ENCODE measurements around the gene PLGRKT. TPM values are rescaled to one million over a fixed set of nuclear protein-coding genes. Genes with fewer than 3 reads are reported as not detected.
"Not testable (repeated sequence)": the region's sequence is repeated elsewhere in the genome, so short reads cannot be mapped to it uniquely, and the experiment has no call there.

PLGRKT gene
- total and polyA plus RNA-seq, 11 donors, result 20.8 to 37.2 (median 31.0) TPM

DNA sequence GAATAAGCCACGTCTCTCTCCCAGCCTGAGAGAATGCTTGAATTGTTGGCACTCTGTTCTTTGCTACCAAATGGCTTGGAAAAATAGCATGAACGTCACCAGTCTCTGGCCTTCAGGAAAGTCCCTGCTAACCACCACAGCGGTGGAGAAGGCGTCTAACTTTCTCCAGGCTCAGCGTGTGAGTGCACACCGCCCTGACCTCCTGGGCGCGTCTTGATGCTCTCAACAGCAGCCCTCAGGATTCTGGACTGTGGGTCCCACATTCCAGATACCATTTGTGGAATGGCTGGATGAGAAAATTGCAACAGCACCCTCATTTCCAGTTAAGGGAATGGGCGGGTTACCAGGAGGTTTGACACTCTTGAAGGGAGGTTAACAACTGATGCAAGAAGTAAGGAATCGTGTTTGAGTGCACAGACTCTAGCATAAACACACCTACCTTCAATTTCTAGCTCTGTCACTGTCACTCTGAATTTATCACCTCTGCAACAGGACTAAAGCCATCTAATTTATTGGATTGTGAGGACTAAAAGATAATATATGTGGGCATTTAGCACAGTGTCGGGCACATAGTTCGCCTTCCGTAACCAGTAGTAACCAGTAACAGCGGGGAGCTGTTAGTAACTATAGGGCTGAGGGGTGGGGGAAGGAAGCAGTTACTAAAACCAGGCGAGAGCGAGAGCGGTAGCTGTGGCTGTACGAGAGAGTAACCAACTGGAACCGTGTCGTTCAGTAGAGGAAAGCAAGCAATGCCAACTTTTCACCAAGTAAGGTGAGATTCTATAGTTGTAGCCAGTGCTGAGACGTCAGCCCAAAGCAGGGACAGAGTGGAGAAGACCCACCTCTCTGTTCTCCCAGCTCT lies 807 bp upstream of the PLGRKT start:
- intact Hi-C loops (cut with DNase I), result loop anchor here in 7 of 10 donors (1.0 to 10.0 kb wide), 8 partner anchors 12 to 774 kb away; partner anchors contain the start of genes AK3 (in 1 of the 7), CD274 (in 1 of the 7), JAK2 (in 1 of the 7) and PLPP6 (in 1 of the 7)
- no peaks in the 10 kb centered on the region for H3K27me3 ChIP-seq
- ATAC-seq (peak in 2 of 4 donors; percentile 12 to 22), DNase-seq (no peak)
- TF ChIP-seq POLR2A (IDR thresholded peaks at IDR 0.05), result no peak
- no peak for TF ChIP-seq CTCF (IDR thresholded peaks at IDR 0.05)
- no peaks in the 10 kb centered on the region for H3K9me3 ChIP-seq
- H3K4me3 ChIP-seq, result peak overlapping the region; percentile 20 to 84 (median 75)
- peaks cover 0 to 24% (median 18%) of the 10 kb centered on the region in 12 donors for H3K4me1 ChIP-seq
- H3K27ac ChIP-seq, result peak overlapping the region; percentile 83 to 99 (median 94)
- 71 to 82% (median 73%) methylated on average over 18 to 21 of the region's 21 CpGs for WGBS, 4 donors
- peaks cover 0 to 13% (median 8%) of the 10 kb centered on the region in 9 donors for H3K36me3 ChIP-seq

- intact Hi-C loops (cut with DNase I), result loop anchor here in 7 of 10 donors (5.0 to 10.0 kb wide), 7 partner anchors 156 to 772 kb away; partner anchors contain the start of genes AK3 (in 1 of the 7), JAK2 (in 1 of the 7), PLPP6 (in 1 of the 7) and SPATA6L (in 1 of the 7)
- H3K9me3 ChIP-seq, result no peaks in the 10 kb centered on the region
- DNase-seq (no peak), ATAC-seq (no peak)
- H3K4me3 ChIP-seq, result peak overlapping the region in 8 of 12 donors; percentile 61 to 81 (median 75)
- H3K36me3 ChIP-seq, result peaks cover 0 to 16% (median 9%) of the 10 kb centered on the region in 9 donors
- H3K27ac ChIP-seq, result peak overlapping the region in 8 of 12 donors; percentile 23 to 99 (median 94)
- 84 to 88% (median 85%) methylated on average over 2 of the region's 2 CpGs for WGBS, 4 donors
- TF ChIP-seq CTCF (IDR thresholded peaks at IDR 0.05) (no peak), POLR2A (IDR thresholded peaks at IDR 0.05) (no peak)
- peaks cover 0 to 24% (median 18%) of the 10 kb centered on the region in 12 donors for H3K4me1 ChIP-seq
- no peaks in the 10 kb centered on the region for H3K27me3 ChIP-seq
These were observed 1.3 kb downstream of the PLGRKT start for GRCh38 chr9:5436441-5436840.

DNA sequence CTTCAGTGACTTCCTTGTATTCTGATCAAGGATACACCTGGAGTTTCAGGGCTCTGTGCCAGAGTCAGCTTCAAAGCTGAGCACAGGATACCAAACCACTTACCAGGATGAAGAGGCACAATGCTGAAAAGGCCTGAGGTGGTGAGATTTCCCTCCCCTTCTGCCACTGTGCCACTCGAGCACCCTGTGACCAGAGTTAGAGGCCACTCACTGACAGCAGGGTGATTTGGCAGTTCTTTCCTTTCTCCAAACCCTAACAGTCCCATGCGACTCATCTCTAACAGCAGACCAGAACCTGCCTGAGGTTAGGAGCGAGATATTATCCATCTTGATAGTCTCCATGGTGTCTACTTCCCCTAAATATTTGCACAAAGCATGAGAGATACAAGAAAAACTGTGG lies 1.8 kb downstream of the PLGRKT start:
- Histone ChIP-seq H3K4me1 (peaks cover 0 to 24% (median 18%) of the 10 kb centered on the region in 12 donors), H3K36me3 (peaks cover 0 to 21% (median 12%) of the 10 kb centered on the region in 9 donors), H3K4me3 (no peak overlapping the region), H3K27ac (peak overlapping the region in 2 of 12 donors; percentile 23 to 99), H3K9me3 (no peaks in the 10 kb centered on the region), H3K27me3 (no peaks in the 10 kb centered on the region)
- ATAC-seq (no peak), DNase-seq (no peak)
- TF ChIP-seq CTCF (IDR thresholded peaks at IDR 0.05), result no peak
- no peak for TF ChIP-seq POLR2A (IDR thresholded peaks at IDR 0.05)
- intact Hi-C loops (cut with DNase I), result loop anchor here in 7 of 10 donors (5.0 to 10.0 kb wide), 7 partner anchors 156 to 771 kb away; partner anchors contain the start of genes AK3 (in 1 of the 7), JAK2 (in 1 of the 7), PLPP6 (in 1 of the 7) and SPATA6L (in 1 of the 7)
- WGBS, 4 donors, result 55 to 66% (median 57%) methylated on average over 3 of the region's 3 CpGs

DNA sequence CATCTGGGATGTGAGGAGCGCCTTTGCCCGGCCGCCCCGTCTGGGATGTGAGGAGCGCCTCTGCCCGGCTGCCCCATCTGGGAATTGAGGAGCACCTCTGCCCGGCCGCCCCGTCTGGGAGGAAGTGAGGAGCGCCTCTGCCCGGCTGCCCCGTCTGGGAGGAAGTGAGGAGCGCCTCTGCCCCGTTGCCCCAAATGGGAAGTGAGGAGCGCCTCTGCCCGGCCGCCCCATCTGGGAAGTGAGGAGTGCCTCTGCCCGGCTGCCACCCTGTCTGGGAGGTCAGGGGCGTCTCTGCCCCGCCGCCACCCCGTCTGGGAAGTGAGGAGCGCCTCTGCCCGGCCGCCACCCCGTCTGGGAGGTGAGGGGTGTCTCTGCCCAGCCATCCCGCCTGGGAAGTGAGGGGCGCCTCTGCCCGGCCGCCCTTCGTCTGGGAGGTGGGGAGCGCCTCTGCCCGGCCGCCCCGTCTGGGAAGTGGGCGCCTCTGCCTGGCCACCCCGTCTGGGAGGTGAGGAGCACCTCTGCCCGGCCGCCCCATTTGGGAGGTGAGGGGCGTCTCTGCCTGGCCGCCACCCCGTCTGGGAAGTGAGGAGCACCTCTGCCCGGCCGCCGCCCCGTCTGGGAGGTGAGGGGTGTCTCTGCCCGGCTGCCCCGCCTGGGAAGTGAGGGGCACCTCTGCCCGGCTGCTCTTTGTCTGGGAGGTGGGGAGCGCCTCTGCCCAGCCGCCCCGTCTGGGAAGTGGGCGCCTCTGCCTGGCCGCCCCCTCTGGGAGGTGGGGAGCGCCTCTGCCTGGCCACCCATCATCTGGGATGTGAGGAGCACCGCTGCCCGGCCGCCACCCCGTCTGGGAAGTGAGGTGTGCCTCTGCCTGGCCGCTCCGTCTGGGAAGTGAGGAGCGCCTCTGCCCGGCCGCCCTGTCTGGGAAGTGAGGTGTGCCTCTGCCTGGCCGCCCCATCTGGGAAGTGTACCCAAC lies 3.6 kb downstream of the PLGRKT start:
- not testable (repeated sequence) for DNase-seq, H3K9me3 ChIP-seq, H3K27me3 ChIP-seq, H3K4me3 ChIP-seq, H3K27ac ChIP-seq, ATAC-seq
- 90 to 98% (median 96%) methylated on average over 25 to 65 of the region's 65 CpGs for WGBS, 4 donors
- Histone ChIP-seq H3K4me1 (peaks cover 0 to 24% (median 18%) of the 10 kb centered on the region in 12 donors), H3K36me3 (peaks cover 0 to 39% (median 25%) of the 10 kb centered on the region in 9 donors)
- intact Hi-C loops (cut with DNase I), result loop anchor here in 4 of 10 donors (10.0 kb wide), 4 partner anchors 449 to 769 kb away; partner anchors contain the start of genes AK3 (in 1 of the 4), JAK2 (in 1 of the 4), PLPP6 (in 1 of the 4) and SPATA6L (in 1 of the 4)

DNA sequence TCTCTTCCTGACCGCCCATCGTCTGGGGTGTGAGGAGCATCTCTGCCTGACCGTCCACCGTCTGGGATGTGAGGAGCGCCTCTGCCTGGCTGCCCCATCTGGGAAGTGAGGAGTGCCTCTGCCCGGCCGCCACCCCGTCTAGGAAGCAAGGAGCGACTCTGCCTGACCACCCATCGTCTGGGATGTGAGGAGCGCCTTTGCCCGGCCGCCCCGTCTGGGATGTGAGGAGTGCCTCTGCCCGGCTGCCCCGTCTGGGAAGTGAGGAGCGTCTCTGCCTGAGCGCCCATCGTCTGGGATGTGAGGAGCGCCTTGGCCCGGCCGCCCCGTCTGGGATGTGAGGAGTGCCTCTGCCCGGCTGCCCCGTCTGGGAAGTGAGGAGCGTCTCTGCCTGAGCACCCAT lies 4.4 kb downstream of the PLGRKT start:
- intact Hi-C loops (cut with DNase I), result loop anchor here in 4 of 10 donors (10.0 kb wide), 4 partner anchors 449 to 769 kb away; partner anchors contain the start of genes AK3 (in 1 of the 4), JAK2 (in 1 of the 4), PLPP6 (in 1 of the 4) and SPATA6L (in 1 of the 4)
- H3K4me1 ChIP-seq, result peaks cover 0 to 21% (median 12%) of the 10 kb centered on the region in 12 donors
- DNase-seq, H3K27me3 ChIP-seq, H3K4me3 ChIP-seq, H3K27ac ChIP-seq, H3K9me3 ChIP-seq, ATAC-seq: not testable (repeated sequence)
- peaks cover 0 to 41% (median 25%) of the 10 kb centered on the region in 9 donors for H3K36me3 ChIP-seq
- WGBS, 4 donors, result 90 to 97% (median 91%) methylated on average over 16 to 26 of the region's 26 CpGs

DNA sequence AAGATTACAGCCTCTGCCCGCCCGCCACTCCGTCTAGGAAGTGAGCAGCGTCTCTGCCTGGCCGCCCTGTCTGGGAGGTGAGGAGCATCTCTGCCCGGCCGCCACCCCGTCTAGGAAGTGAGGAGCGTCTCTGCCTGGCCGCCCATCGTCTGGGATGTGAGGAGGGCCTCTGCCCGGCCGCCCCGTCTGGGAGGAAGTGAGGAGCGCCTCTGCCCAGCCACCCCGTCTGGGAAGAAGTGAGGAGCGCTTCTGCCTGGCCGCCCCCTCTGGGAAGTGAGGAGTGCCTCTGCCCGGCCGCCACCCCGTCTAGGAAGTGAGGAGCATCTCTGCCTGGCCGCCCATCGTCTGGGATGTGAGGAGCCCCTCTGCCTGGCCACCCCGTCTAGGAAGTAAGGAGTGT lies 4.8 kb downstream of the PLGRKT start:
- H3K4me3 ChIP-seq, H3K9me3 ChIP-seq, H3K27me3 ChIP-seq, DNase-seq, H3K27ac ChIP-seq, ATAC-seq: not testable (repeated sequence)
- WGBS, 4 donors, result 97 to 98% (median 98%) methylated on average over 21 to 24 of the region's 24 CpGs
- Histone ChIP-seq H3K36me3 (peaks cover 0 to 41% (median 25%) of the 10 kb centered on the region in 9 donors), H3K4me1 (peaks cover 0 to 17% (median 10%) of the 10 kb centered on the region in 12 donors)
- intact Hi-C loops (cut with DNase I), result loop anchor here in 4 of 10 donors (10.0 kb wide), 4 partner anchors 448 to 768 kb away; partner anchors contain the start of genes AK3 (in 1 of the 4), JAK2 (in 1 of the 4), PLPP6 (in 1 of the 4) and SPATA6L (in 1 of the 4)
